Keratinocyte (primary cell): Measurements from ENCODE around the gene FBLN1. TPM values are rescaled to one million over a fixed set of nuclear protein-coding genes. Genes with fewer than 3 reads are reported as not detected.

Experiments
- DNase-seq: peaks from one replicate; pipeline ENCODE4 v3.0.0-alpha.2; 2011; ENCODE audit warnings: low read depth, missing footprints, low spot score
- FAIRE-seq: peaks from 2 replicates; lab custom pipeline; 2011; peaks lifted over from hg19 to GRCh38; lab: Jason Lieb, UNC
- H2AFZ ChIP-seq: 2 replicates; pipeline ENCODE4 v1.6.0; 2012; ENCODE audit warnings: low read length, control low read depth, inconsistent platforms; ENCODE audit not compliant: control insufficient read depth
- H3K27ac ChIP-seq: 2 replicates; pipeline ENCODE4 v1.5.1; 2011; ENCODE audit warnings: low read length; ENCODE audit not compliant: control insufficient read depth, insufficient read depth
- H3K27me3 ChIP-seq: 3 replicates; pipeline ENCODE4 v1.6.0; 2011; ENCODE audit warnings: low read length; ENCODE audit not compliant: control insufficient read depth, insufficient read depth; ENCODE audit errors: extremely low read depth
- H3K36me3 ChIP-seq, 2 experiments: 2 replicates in 1 of 2; 3 replicates in 1 of 2; pipeline ENCODE4 v1.5.1; 2011; ENCODE audit warnings: low read length in 2 of 2, mild to moderate bottlenecking in 1 of 2; ENCODE audit not compliant: control insufficient read depth in 2 of 2, insufficient read depth in 2 of 2; ENCODE audit errors: extremely low read depth in 1 of 2
- H3K4me1 ChIP-seq: 3 replicates; pipeline ENCODE4 v1.5.1; 2011; ENCODE audit warnings: low read length; ENCODE audit not compliant: control insufficient read depth, insufficient read depth; ENCODE audit errors: extremely low read depth
- H3K4me2 ChIP-seq: 3 replicates; pipeline ENCODE4 v1.6.0; 2011; ENCODE audit warnings: low read depth, low read length; ENCODE audit not compliant: control insufficient read depth, insufficient read depth; ENCODE audit errors: extremely low read depth
- H3K4me3 ChIP-seq, 3 experiments: fragments of 200-600 bp in 1 of 3; sonication (generic) in 1 of 3; 2 replicates in 2 of 3; 3 replicates in 1 of 3; pipeline ENCODE4 v1.5.1; 2011 to 2016; ENCODE audit warnings: low read length in 3 of 3, mild to moderate bottlenecking in 3 of 3, control low read depth in 2 of 3, inconsistent platforms in 1 of 3, low read depth in 1 of 3, mixed read lengths in 1 of 3, mixed run types in 1 of 3, moderate library complexity in 1 of 3; ENCODE audit not compliant: control insufficient read depth in 2 of 3, insufficient read depth in 2 of 3; ENCODE audit errors: extremely low read depth in 1 of 3
- H3K79me2 ChIP-seq: 2 replicates; pipeline ENCODE4 v1.6.0; 2012; ENCODE audit warnings: low read length; ENCODE audit not compliant: control insufficient read depth, insufficient read depth
- H3K9ac ChIP-seq: 3 replicates; pipeline ENCODE4 v1.6.0; 2011; ENCODE audit warnings: low read length; ENCODE audit not compliant: control insufficient read depth, insufficient read depth; ENCODE audit errors: extremely low read depth
- H3K9me1 ChIP-seq: 3 replicates; pipeline ENCODE4 v1.6.0; 2011; ENCODE audit warnings: low read length; ENCODE audit not compliant: control insufficient read depth, insufficient read depth; ENCODE audit errors: extremely low read depth
- H3K9me3 ChIP-seq: 2 replicates; pipeline ENCODE4 v1.5.1; 2012; ENCODE audit warnings: low read depth, low read length; ENCODE audit not compliant: control insufficient read depth
- H4K20me1 ChIP-seq: 3 replicates; pipeline ENCODE4 v1.6.0; 2011; ENCODE audit warnings: low read length; ENCODE audit not compliant: control insufficient read depth, insufficient read depth; ENCODE audit errors: extremely low read depth
- EZH2 ChIP-seq: IDR thresholded peaks from one replicate; pipeline ENCODE4 v1.6.1; 2012; ENCODE audit warnings: inconsistent platforms, mild to moderate bottlenecking, low read length, moderate library complexity
- dilution Hi-C: fragments of 300-500 bp; cut with MboI; formaldehyde crosslinking; loops from one replicate; pipeline ENCODE4 v1.7.0; 2020; ENCODE audit warnings: low sequenced_read_pairs; ENCODE audit not compliant: extremely low pct_ligation_motif_present
- polyA plus RNA-seq, 5 experiments: library from polyadenylated mRNA; depleted of rRNA in 3 of 5; stranded (reverse) in 3 of 5; stranded (forward) in 1 of 5; unstranded in 1 of 5; fragments of >200 nt; gene quantifications; 1 replicate in 1 of 5; 2 replicates in 3 of 5; 3 replicates in 1 of 5; pipeline versions ENCODE4 v1.2.1 to v1.2.3, GENCODE V29; 2011 to 2012; ENCODE audit warnings: missing spikeins in 2 of 5, low read depth in 1 of 5, low replicate concordance in 1 of 5
- small RNA-seq, 3 experiments: library from RNA; depleted of rRNA; stranded (forward); fragments of <200 nt; gene quantifications; one replicate each; pipeline ENCODE3, GENCODE V24; 2012; ENCODE audit warnings: low read depth in 3 of 3, low replicate concordance in 1 of 3; ENCODE audit not compliant: insufficient read length in 3 of 3
- TF ChIP-seq, protein P1 (sequence below), 3 experiments: IDR thresholded peaks in 1 of 3; conservative IDR thresholded peaks in 1 of 3; optimal IDR thresholded peaks in 1 of 3; 2 replicates in 2 of 3; 3 replicates in 1 of 3; pipeline versions ENCODE3 to v1.5.1; 2011; ENCODE audit warnings: low read length in 3 of 3, mild to moderate bottlenecking in 3 of 3, moderate library complexity in 2 of 3, control low read depth in 1 of 3, inconsistent platforms in 1 of 3; ENCODE audit not compliant: insufficient read depth in 2 of 3; ENCODE audit errors: extremely low read depth in 1 of 3

The FBLN1 gene
- polyA plus RNA-seq, 1 donor (not counting 4 experiments of a cell fraction or from before 2014, with no cell fraction given), result 13.7 TPM

- no peak for FAIRE-seq
- dilution Hi-C loops, result no loop called here
- H4K20me1 ChIP-seq, result no peaks in the 10 kb centered on the region
- peaks cover 4% of the 10 kb centered on the region for H3K4me1 ChIP-seq
- no peaks in the 10 kb centered on the region for H3K79me2 ChIP-seq
- no peaks in the 10 kb centered on the region for H3K9me1 ChIP-seq
- no peak for DNase-seq
- no peak overlapping the region for H2AFZ ChIP-seq
- H3K4me3 ChIP-seq, result no peak overlapping the region
- no peak overlapping the region for H3K27ac ChIP-seq
- no peaks in the 10 kb centered on the region for H3K27me3 ChIP-seq
- H3K4me2 ChIP-seq, result no peak overlapping the region
- no peak overlapping the region for H3K9ac ChIP-seq
- no peak for TF ChIP-seq EZH2
- TF ChIP-seq, protein P1, sequence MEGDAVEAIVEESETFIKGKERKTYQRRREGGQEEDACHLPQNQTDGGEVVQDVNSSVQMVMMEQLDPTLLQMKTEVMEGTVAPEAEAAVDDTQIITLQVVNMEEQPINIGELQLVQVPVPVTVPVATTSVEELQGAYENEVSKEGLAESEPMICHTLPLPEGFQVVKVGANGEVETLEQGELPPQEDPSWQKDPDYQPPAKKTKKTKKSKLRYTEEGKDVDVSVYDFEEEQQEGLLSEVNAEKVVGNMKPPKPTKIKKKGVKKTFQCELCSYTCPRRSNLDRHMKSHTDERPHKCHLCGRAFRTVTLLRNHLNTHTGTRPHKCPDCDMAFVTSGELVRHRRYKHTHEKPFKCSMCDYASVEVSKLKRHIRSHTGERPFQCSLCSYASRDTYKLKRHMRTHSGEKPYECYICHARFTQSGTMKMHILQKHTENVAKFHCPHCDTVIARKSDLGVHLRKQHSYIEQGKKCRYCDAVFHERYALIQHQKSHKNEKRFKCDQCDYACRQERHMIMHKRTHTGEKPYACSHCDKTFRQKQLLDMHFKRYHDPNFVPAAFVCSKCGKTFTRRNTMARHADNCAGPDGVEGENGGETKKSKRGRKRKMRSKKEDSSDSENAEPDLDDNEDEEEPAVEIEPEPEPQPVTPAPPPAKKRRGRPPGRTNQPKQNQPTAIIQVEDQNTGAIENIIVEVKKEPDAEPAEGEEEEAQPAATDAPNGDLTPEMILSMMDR (optimal IDR thresholded peaks at IDR 0.05 in 1 of 3, IDR thresholded peaks at IDR 0.05 in 1 of 3, conservative IDR thresholded peaks at IDR 0.05 in 1 of 3; ENCODE audit: extremely low read depth in 1 of 3, insufficient read depth in 2 of 3, low read length in 3 of 3), result no peak
- H3K36me3 ChIP-seq, result no peaks in the 10 kb centered on the region
- no peaks in the 10 kb centered on the region for H3K9me3 ChIP-seq
Observed at GRCh38 chr22:45649809-45650208, 147.1 kb downstream of the FBLN1 start.

DNA sequence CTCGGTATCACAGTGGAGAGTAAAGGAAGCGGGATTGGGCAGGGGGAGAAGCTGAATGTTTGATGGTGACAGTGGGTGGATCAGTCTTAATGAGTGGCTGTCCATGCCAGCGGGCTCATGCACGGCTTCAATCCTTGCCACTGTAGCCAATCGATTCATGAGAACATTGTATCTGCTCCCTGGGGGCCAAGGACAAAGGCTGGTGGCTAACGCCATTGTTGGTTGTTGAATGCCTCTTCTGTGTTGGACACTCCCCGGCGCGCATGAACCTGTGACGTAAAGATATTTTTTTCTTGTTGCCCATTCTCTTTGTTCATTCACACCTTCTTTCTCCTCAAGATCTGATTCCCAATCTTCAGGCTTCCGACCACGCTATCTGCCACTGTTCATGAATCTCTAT lies 148.0 kb downstream of the FBLN1 start:
- Histone ChIP-seq H3K27ac (no peak overlapping the region), H3K4me1 (no peaks in the 10 kb centered on the region), H2AFZ (no peak overlapping the region), H3K9ac (no peak overlapping the region), H3K27me3 (no peaks in the 10 kb centered on the region), H3K36me3 (no peaks in the 10 kb centered on the region), H4K20me1 (no peaks in the 10 kb centered on the region), H3K9me1 (no peaks in the 10 kb centered on the region), H3K4me3 (no peak overlapping the region), H3K79me2 (no peaks in the 10 kb centered on the region), H3K4me2 (no peak overlapping the region), H3K9me3 (no peaks in the 10 kb centered on the region)
- DNase-seq (no peak), FAIRE-seq (no peak)
- TF ChIP-seq EZH2, result no peak
- TF ChIP-seq, protein P1 (optimal IDR thresholded peaks at IDR 0.05 in 1 of 3, IDR thresholded peaks at IDR 0.05 in 1 of 3, conservative IDR thresholded peaks at IDR 0.05 in 1 of 3; ENCODE audit: extremely low read depth in 1 of 3, insufficient read depth in 2 of 3, low read length in 3 of 3), result no peak
- dilution Hi-C loops, result no loop called here

Small RNAs within 50 kb of the gene (small RNA-seq; reads per million reads assigned to genes)
- 0 reads per million in 3 experiments for gene RNU6-1161P

Other genes with a start within 250 kb of the FBLN1 start
- gene UPK3A, start 217.9 kb upstream of the FBLN1 start, polyA plus RNA-seq, result not detected in 3 replicates
- 20.8 to 31.1 TPM (median 28.6 TPM) in 3 replicates for gene FAM118A, start 192.9 kb upstream of the FBLN1 start, polyA plus RNA-seq
- not detected in 3 replicates for gene SMC1B, start 89.3 kb upstream of the FBLN1 start, polyA plus RNA-seq
- 0.05 to 0.26 TPM (median 0.12 TPM) in 3 replicates for gene RIBC2, start 89.2 kb upstream of the FBLN1 start, polyA plus RNA-seq
- gene ATXN10, start 169.0 kb downstream of the FBLN1 start, polyA plus RNA-seq, result 238 to 276 TPM (median 242 TPM) in 3 replicates